ENCODE data around the gene NECTIN1.

The NECTIN1 gene

DNA sequence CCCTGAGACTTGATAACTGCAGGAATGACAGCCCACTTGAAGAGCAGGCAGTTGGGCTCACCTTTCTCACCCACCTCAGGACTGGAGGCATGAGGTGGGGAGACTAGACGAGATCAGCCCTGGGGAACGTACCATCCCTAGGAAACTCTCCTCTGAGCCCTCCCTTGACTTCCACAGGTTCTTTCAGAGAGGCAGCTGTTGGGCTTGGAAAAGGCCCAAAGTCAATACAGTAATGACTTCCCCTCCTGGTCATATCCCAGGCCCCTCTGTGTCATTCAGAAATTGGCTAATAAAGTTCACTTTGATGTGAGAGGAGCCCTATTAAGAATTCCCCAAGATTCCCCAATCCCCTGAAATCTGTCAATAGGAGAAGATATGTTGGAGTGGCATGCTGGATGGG lies 5.8 kb upstream of the NECTIN1 start:
- DNase-seq (ENCODE audit: low read depth) = no peak
- no peak overlapping the region for H3K4me3 ChIP-seq (ENCODE audit: low read length)
- TF ChIP-seq, protein P1, sequence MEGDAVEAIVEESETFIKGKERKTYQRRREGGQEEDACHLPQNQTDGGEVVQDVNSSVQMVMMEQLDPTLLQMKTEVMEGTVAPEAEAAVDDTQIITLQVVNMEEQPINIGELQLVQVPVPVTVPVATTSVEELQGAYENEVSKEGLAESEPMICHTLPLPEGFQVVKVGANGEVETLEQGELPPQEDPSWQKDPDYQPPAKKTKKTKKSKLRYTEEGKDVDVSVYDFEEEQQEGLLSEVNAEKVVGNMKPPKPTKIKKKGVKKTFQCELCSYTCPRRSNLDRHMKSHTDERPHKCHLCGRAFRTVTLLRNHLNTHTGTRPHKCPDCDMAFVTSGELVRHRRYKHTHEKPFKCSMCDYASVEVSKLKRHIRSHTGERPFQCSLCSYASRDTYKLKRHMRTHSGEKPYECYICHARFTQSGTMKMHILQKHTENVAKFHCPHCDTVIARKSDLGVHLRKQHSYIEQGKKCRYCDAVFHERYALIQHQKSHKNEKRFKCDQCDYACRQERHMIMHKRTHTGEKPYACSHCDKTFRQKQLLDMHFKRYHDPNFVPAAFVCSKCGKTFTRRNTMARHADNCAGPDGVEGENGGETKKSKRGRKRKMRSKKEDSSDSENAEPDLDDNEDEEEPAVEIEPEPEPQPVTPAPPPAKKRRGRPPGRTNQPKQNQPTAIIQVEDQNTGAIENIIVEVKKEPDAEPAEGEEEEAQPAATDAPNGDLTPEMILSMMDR (IDR thresholded peaks at IDR 0.05; ENCODE audit: insufficient read depth, low read depth, low read length, missing control alignments) = no peak

DNA sequence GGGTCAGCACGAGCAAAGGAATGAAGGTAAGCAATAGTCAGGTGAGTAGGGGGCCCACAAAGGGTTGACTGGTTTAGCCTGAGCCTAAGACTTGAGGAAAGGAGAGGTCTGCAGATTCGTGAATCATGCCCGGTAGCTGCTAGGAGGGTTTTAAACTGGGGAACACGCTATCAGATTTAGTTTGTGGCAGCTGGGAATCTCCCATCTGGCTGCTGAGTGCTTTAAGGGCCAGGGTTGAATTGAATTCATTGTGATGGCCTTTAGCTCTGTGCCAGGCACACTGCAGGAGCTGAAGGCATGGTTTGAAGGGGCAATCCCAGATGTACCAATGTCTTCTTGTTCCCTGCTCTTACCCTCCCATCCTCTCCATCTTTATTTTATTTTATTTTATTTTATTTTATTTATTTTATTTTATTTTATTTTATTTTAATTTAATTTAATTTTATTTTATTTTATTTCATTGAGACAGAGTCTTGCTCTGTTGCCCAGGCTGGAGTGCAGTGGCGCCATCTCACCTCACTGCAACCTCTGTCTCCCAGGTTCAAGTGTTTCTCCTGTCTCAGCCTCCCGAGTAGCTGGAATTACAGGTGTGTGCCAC lies 1.9 kb upstream of the NECTIN1 start:
- no peak overlapping the region for H3K4me3 ChIP-seq (ENCODE audit: low read length)
- DNase-seq (ENCODE audit: low read depth) = no peak
- TF ChIP-seq, protein P1 (IDR thresholded peaks at IDR 0.05; ENCODE audit: insufficient read depth, low read depth, low read length, missing control alignments) = no peak

DNA sequence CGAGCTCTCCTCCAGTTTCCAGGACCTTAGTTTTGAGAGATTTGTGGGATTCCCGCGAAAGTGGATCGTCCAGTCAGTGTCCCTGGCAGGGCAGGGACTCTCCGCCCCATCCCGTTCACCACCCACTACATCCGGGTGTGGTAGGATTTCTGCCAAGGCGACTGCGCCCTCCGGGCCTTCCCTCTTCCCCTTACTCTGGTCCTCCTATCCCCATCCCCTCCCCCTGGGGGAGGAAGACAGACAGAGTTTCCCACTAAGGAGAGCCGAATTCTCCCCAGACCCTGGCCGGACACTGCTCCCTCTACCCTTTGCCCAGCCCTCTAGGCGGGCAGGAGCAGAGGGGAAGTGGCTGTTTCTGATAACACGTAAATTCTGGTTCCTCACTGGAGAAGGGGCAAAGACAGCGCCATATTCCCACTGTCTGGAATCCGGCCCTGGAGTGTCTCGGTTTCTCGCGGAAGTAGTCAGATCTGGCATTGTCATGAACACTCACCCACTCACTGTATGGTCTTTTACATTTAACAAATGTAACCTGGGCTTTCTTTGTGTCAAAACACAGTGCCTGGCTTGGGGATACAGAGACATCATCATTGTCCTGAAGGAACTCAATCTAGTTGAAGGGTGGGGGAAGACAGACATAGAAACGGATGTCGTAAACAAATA lies 1.1 kb upstream of the NECTIN1 start:
- H3K4me3 ChIP-seq (ENCODE audit: low read length) = peak overlapping the region; percentile 99
- TF ChIP-seq, protein P1 (IDR thresholded peaks at IDR 0.05; ENCODE audit: insufficient read depth, low read depth, low read length, missing control alignments) = no peak
- peak; percentile 62 for DNase-seq (ENCODE audit: low read depth)

DNA sequence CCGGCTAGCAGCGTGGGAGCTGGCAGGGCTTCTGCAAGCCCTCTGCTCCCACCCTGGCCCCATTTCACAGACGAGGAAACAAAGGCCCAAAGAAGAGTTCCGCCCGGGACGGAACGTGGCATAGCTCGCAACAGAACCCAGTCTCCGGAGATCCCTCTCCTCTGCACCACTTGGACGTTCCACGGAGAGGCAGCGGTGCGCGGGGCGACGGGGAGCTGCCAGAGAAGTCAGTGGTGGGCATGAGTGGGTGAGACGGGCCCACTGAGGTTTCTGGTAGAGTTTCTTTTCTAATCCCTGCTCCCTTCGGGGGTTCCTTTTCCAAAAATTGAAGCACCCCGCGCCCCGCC lies 554 bp upstream of the NECTIN1 start:
- no peak for DNase-seq (ENCODE audit: low read depth)
- H3K4me3 ChIP-seq (ENCODE audit: low read length) = peak overlapping the region; percentile 99
- TF ChIP-seq, protein P1 (IDR thresholded peaks at IDR 0.05; ENCODE audit: insufficient read depth, low read depth, low read length, missing control alignments) = no peak

DNA sequence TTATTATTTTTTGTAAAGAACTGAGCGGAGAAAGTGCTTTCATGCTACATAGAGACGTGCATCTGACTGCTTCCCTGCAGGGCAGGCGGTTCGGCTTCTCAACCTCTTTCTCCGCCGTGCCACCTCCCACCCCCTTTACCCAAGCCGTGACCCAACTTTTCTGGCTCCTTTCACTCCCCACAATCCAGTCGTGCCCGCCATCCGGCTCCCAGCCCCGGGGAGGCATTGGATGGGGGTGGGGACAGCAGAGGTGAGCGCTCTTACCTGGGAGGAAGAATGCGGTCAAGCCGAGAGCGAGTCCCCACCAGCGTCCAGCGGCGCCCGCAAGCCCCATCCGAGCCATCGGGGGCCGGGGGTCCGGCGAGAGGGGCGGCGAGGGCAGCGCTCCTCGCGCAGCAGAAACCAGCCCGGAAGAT lies 781 bp downstream of the NECTIN1 start:
- peak overlapping the region; percentile 99 for H3K4me3 ChIP-seq (ENCODE audit: low read length)
- DNase-seq (ENCODE audit: low read depth) = no peak
- TF ChIP-seq, protein P1 (IDR thresholded peaks at IDR 0.05; ENCODE audit: insufficient read depth, low read depth, low read length, missing control alignments) = no peak

DNA sequence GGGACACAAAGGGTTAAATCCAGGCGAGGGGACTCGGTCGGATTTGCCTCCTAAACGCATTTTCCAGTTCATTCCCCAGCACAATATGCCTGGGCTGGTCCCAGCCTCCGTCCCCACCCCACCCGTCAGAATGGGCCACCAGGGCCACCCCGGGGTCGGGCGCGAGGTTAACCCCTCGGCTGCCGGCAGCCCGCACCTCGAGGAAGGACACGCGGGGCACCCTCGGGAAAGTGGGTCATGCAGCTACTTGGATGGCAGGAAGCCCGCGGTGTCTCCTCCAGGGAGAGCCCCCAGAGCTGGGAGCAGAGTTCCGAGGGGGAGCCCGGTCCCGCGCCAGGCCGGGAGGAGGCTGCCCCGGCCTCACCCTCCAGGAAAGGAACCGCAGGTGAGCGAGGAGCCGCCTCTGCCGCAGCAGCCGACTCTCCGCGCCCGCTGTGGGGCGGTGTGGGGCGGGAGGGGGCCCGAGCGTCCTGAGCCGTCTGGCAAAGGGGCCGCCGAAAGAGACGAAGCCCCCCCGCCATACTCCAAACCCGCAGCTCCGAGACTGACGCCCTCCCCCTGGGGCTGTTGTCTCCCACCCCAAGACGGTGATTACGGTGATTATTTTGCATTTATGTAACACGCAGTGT lies 1.4 kb downstream of the NECTIN1 start:
- TF ChIP-seq, protein P1 (IDR thresholded peaks at IDR 0.05; ENCODE audit: insufficient read depth, low read depth, low read length, missing control alignments) = no peak
- peak overlapping the region; percentile 99 for H3K4me3 ChIP-seq (ENCODE audit: low read length)
- peak; percentile 39 for DNase-seq (ENCODE audit: low read depth)

All from epithelial cell of esophagus (primary cell).